Activated CD8-positive, alpha-beta T cell treated with anti-CD3 and anti-CD28 coated beads, Interleukin-2, amount 10 ng/mL, durations not matched to agents 7 days and 5 days (primary cell): ENCODE results near the gene A1CF. TPM values are rescaled to one million over a fixed set of nuclear protein-coding genes. Genes with fewer than 3 reads are reported as not detected.
"Not testable (repeated sequence)": the region's sequence is repeated elsewhere in the genome, so short reads cannot be mapped to it uniquely, and the experiment has no call there.

Experiments used
- ATAC-seq: fragments of 150-1000 bp; cut with Tn5 transposase; one replicate; pipeline ENCODE4 v1.10.0; 2021; ENCODE audit warnings: moderate library complexity
- CTCF ChIA-PET: fragments of 350-600 bp; sonication (Branson Sonifier 250); formaldehyde crosslinking; loops from one replicate; lab custom pipeline; 2021; ENCODE audit warnings: antibody characterized with exemption; lab: Charles Lee
- POLR2A ChIA-PET: fragments of 350-600 bp; sonication (Branson Sonifier 250); formaldehyde crosslinking; loops from one replicate; lab custom pipeline; 2021; ENCODE audit warnings: antibody characterized with exemption; lab: Charles Lee
- DNase-seq: peaks from one replicate; pipeline ENCODE4 v3.0.0-alpha.2; 2020
- H3K27ac Mint-ChIP-seq: one replicate; pipeline ENCODE4 v1.8.0; 2021; ENCODE audit warnings: mild to moderate bottlenecking, mixed read lengths
- H3K27me3 Mint-ChIP-seq: one replicate; pipeline ENCODE4 v1.8.0; 2021; ENCODE audit warnings: low read depth, mixed read lengths
- H3K36me3 Mint-ChIP-seq: one replicate; pipeline ENCODE4 v1.8.0; 2021; ENCODE audit warnings: low read depth, mixed read lengths
- H3K4me1 Mint-ChIP-seq: one replicate; pipeline ENCODE4 v1.8.0; 2021; ENCODE audit warnings: low read depth, mixed read lengths
- H3K4me3 Mint-ChIP-seq: one replicate; pipeline ENCODE4 v1.8.0; 2021; ENCODE audit warnings: mild to moderate bottlenecking, mixed read lengths
- H3K9me3 Mint-ChIP-seq: one replicate; pipeline ENCODE4 v1.8.0; 2022; ENCODE audit warnings: mixed read lengths; ENCODE audit not compliant: insufficient read depth
- total RNA-seq, 2 experiments: library from RNA; stranded (reverse); gene quantifications; one replicate each; pipeline ENCODE4 v1.2.3, GENCODE V29; 2021

A1CF gene
- total RNA-seq, 2 experiments from 2014 or later: not detected

- H3K27ac Mint-ChIP-seq: no peak overlapping the region
- no peaks in the 10 kb centered on the region for H3K4me1 Mint-ChIP-seq
- no peak for ATAC-seq
- POLR2A ChIA-PET: no interaction called here
- H3K27me3 Mint-ChIP-seq: peaks cover 6% of the 10 kb centered on the region
- no peak overlapping the region for H3K4me3 Mint-ChIP-seq
- DNase-seq: no peak
- no peaks in the 10 kb centered on the region for H3K36me3 Mint-ChIP-seq
- H3K9me3 Mint-ChIP-seq: no peaks in the 10 kb centered on the region
- CTCF ChIA-PET: no interaction called here
Measured at GRCh38 chr10:50809596-50809995, 75.8 kb downstream of the A1CF start.

GRCh38 chr10:50807851-50808776 lies 77.3 kb downstream of the A1CF start:
- ChIA-PET CTCF (no interaction called here), POLR2A (no interaction called here)
- Mint-ChIP-seq H3K4me3 (no peak overlapping the region), H3K9me3 (no peaks in the 10 kb centered on the region), H3K36me3 (no peaks in the 10 kb centered on the region), H3K27ac (no peak overlapping the region), H3K4me1 (no peaks in the 10 kb centered on the region), H3K27me3 (peaks cover 5% of the 10 kb centered on the region)
- DNase-seq (no peak), ATAC-seq (no peak)

DNA sequence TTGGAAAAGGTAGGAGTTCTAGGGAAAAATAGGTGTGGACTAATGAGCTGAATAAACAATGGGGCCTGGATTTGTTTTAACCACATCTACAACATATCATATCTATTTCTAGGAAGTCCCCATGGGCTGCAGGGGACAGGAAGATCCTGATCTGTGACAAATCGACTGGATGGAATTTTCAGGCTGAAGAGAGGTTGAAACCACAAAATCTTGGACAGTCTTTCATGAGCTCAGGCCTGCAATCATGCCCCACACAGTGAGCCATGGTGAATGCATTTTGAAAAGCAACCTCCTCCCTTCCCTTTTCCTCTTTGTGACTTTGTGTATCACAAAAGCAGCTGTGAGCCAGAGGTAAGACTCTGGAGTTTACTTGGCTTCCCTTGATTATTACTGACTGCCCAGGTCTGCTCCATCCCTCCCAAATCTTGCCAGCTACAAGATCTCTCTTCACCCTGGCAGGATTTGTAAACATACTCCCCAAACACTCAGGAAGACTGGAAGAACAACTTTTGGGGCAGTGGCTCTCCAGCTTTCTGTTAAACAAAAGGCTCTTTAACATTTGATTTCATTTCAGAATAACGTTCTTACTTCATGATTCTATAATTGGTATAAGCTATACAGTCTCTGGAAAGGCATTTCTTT lies 79.3 kb downstream of the A1CF start:
- ATAC-seq: no peak
- Mint-ChIP-seq H3K27me3 (peaks cover 7% of the 10 kb centered on the region), H3K4me3 (no peak overlapping the region), H3K27ac (no peak overlapping the region), H3K9me3 (no peaks in the 10 kb centered on the region), H3K36me3 (no peaks in the 10 kb centered on the region), H3K4me1 (no peaks in the 10 kb centered on the region)
- ChIA-PET CTCF (no interaction called here), POLR2A (no interaction called here)
- no peak for DNase-seq

GRCh38 chr10:50799595-50799994 lies 85.8 kb downstream of the A1CF start:
- Mint-ChIP-seq H3K27ac (no peak overlapping the region), H3K4me1 (no peaks in the 10 kb centered on the region), H3K9me3 (no peaks in the 10 kb centered on the region), H3K4me3 (no peak overlapping the region), H3K27me3 (peaks cover 12% of the 10 kb centered on the region), H3K36me3 (no peaks in the 10 kb centered on the region)
- DNase-seq (no peak), ATAC-seq (no peak)
- CTCF ChIA-PET: no interaction called here
- POLR2A ChIA-PET: no interaction called here

- POLR2A ChIA-PET: interaction anchor here (0.7 kb wide), 1 partner anchor 58 kb away, joined by 4 read pairs; the partner anchor contains the start of gene ASAH2B
- Mint-ChIP-seq H3K4me1 (no peaks in the 10 kb centered on the region), H3K27ac (no peak overlapping the region), H3K4me3 (no peak overlapping the region), H3K36me3 (no peaks in the 10 kb centered on the region), H3K27me3 (peaks cover 16% of the 10 kb centered on the region), H3K9me3 (no peaks in the 10 kb centered on the region)
- no peak for ATAC-seq
- no peak for DNase-seq
- CTCF ChIA-PET: no interaction called here
Measured at GRCh38 chr10:50798297-50798696, 87.1 kb downstream of the A1CF start.

GRCh38 chr10:50796693-50797092 lies 88.7 kb downstream of the A1CF start:
- ChIA-PET CTCF (no interaction called here), POLR2A (no interaction called here)
- Mint-ChIP-seq H3K9me3 (no peaks in the 10 kb centered on the region), H3K27ac (no peak overlapping the region), H3K4me3 (no peak overlapping the region), H3K4me1 (no peaks in the 10 kb centered on the region), H3K27me3 (peaks cover 15% of the 10 kb centered on the region), H3K36me3 (no peaks in the 10 kb centered on the region)
- ATAC-seq (no peak), DNase-seq (no peak)

DNA sequence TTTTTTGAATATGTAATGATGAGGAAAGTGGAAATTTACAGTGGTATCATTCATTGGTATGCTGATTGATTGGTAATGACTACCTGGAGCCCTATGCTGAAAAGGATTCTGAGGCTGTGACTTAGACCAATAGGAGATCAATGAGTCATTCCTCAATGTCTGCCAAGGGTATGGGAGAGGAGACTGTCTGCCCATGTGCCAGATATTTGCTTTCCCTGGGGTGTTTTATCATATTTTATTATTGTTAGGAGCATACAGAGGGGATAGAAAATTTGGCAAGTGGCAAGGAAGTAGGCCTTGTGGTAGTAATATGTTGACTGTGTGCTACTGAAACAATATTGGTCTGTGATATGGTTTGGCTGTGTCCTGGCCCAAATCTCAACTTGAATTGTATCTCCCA lies 90.9 kb downstream of the A1CF start:
- no peak overlapping the region for H3K27ac Mint-ChIP-seq
- CTCF ChIA-PET: no interaction called here
- peaks cover 13% of the 10 kb centered on the region for H3K27me3 Mint-ChIP-seq
- H3K9me3 Mint-ChIP-seq: no peaks in the 10 kb centered on the region
- DNase-seq: no peak
- H3K4me3 Mint-ChIP-seq: no peak overlapping the region
- POLR2A ChIA-PET: no interaction called here
- ATAC-seq: no peak
- no peaks in the 10 kb centered on the region for H3K4me1 Mint-ChIP-seq
- H3K36me3 Mint-ChIP-seq: no peaks in the 10 kb centered on the region

- ChIA-PET POLR2A (no interaction called here), CTCF (interaction anchor here (1.1 kb wide), 1 partner anchor 12 kb away, joined by 3 read pairs; no protein-coding TSS in a partner anchor)
- DNase-seq (no peak), ATAC-seq (no peak)
- no peak overlapping the region for H3K4me3 Mint-ChIP-seq
- H3K36me3 Mint-ChIP-seq: no peaks in the 10 kb centered on the region
- H3K9me3 Mint-ChIP-seq: no peaks in the 10 kb centered on the region
- H3K27me3 Mint-ChIP-seq: peaks cover 10% of the 10 kb centered on the region
- H3K27ac Mint-ChIP-seq: no peak overlapping the region
- no peaks in the 10 kb centered on the region for H3K4me1 Mint-ChIP-seq
Measured at GRCh38 chr10:50788951-50789945, 96.2 kb downstream of the A1CF start.

DNA sequence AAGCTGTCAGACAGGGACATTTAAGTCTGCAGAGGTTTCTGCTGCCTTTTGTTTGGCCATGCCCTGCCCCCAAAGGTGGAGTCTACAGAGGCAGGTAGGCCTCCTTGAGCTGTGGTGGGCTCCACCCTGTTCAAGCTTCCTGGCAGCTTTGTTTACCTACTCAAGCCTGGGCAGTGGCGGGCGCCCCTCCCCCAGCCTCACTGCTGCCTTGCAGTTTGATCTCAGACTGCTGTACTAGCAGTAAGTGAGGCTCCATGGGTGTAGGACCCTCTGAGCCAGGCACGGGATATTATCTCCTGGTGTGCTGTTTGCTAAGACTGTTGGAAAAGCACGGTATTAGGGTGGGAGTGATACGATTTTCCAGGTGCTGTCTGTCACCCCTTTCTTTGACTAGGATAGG lies 97.5 kb downstream of the A1CF start:
- H3K36me3 Mint-ChIP-seq, H3K9me3 Mint-ChIP-seq, CTCF ChIA-PET, H3K4me3 Mint-ChIP-seq, DNase-seq, H3K27ac Mint-ChIP-seq, POLR2A ChIA-PET, H3K27me3 Mint-ChIP-seq, ATAC-seq, H3K4me1 Mint-ChIP-seq: not testable (repeated sequence)

GRCh38 chr10:50782017-50782416 lies 103.4 kb downstream of the A1CF start:
- H3K9me3 Mint-ChIP-seq, ATAC-seq: not testable (repeated sequence)

GRCh38 chr10:50780036-50780435 lies 105.4 kb downstream of the A1CF start:
- ATAC-seq, H3K27ac Mint-ChIP-seq, H3K36me3 Mint-ChIP-seq, H3K4me3 Mint-ChIP-seq, H3K4me1 Mint-ChIP-seq, POLR2A ChIA-PET, H3K9me3 Mint-ChIP-seq, H3K27me3 Mint-ChIP-seq, CTCF ChIA-PET, DNase-seq: not testable (repeated sequence)

More at GRCh38 chr10:50782017-50782416, 103.4 kb downstream of the A1CF start:
- H3K27ac Mint-ChIP-seq, H3K4me3 Mint-ChIP-seq, H3K36me3 Mint-ChIP-seq, CTCF ChIA-PET, H3K4me1 Mint-ChIP-seq, POLR2A ChIA-PET, H3K27me3 Mint-ChIP-seq, DNase-seq: not testable (repeated sequence)
